Peyer's patch (tissue), 4 donors: ENCODE measurements around the gene TMEM258.

Experiments
- POLR2A ChIP-seq, 2 donors: fragments of 450-650 bp; IDR thresholded peaks; one replicate each; pipeline ENCODE4 v1.5.1; 2017; ENCODE audit warnings: antibody characterized with exemption in 2 of 2, mild to moderate bottlenecking in 2 of 2, moderate library complexity in 2 of 2
- TF ChIP-seq, protein P1 (sequence below), 6 experiments: fragments of 450-650 bp in 4 of 6; fragments of 200-600 bp in 2 of 6; sonication (generic) in 1 of 6; IDR thresholded peaks; one replicate each; pipeline ENCODE4 v1.5.1; 2017 to 2019; ENCODE audit warnings: antibody characterized with exemption in 6 of 6, mild to moderate bottlenecking in 3 of 6, moderate library complexity in 1 of 6

GRCh38 chr11:61761440-61762222 is 30.8 kb downstream of the TMEM258 start:
- TF ChIP-seq, protein P1, sequence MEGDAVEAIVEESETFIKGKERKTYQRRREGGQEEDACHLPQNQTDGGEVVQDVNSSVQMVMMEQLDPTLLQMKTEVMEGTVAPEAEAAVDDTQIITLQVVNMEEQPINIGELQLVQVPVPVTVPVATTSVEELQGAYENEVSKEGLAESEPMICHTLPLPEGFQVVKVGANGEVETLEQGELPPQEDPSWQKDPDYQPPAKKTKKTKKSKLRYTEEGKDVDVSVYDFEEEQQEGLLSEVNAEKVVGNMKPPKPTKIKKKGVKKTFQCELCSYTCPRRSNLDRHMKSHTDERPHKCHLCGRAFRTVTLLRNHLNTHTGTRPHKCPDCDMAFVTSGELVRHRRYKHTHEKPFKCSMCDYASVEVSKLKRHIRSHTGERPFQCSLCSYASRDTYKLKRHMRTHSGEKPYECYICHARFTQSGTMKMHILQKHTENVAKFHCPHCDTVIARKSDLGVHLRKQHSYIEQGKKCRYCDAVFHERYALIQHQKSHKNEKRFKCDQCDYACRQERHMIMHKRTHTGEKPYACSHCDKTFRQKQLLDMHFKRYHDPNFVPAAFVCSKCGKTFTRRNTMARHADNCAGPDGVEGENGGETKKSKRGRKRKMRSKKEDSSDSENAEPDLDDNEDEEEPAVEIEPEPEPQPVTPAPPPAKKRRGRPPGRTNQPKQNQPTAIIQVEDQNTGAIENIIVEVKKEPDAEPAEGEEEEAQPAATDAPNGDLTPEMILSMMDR (IDR thresholded peaks at IDR 0.05): no peak
- no peak for TF ChIP-seq POLR2A (IDR thresholded peaks at IDR 0.05)
